ENCODE results near the gene GFOD1.

GFOD1 gene

DNA sequence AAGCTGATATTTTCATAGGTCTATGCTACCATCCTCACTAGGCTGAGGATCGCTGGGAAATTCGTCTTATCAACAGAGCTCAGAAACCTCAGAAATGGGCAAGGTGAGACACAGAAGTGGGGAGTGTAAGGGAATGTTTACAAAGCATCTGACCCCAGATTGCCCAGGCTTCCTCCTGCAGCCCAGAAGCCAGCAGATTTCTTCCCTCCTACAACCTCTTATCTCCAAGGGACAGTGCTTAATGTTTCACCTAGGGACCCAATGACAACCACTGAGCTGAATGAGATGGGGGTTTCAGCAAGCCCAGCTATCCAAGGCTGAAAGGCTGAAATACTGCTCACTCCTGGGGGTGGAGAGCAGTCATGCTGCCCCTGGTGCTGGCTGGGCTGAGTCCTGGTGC is 106.6 kb downstream of the GFOD1 start (continued):
- TF ChIP-seq, protein P1, sequence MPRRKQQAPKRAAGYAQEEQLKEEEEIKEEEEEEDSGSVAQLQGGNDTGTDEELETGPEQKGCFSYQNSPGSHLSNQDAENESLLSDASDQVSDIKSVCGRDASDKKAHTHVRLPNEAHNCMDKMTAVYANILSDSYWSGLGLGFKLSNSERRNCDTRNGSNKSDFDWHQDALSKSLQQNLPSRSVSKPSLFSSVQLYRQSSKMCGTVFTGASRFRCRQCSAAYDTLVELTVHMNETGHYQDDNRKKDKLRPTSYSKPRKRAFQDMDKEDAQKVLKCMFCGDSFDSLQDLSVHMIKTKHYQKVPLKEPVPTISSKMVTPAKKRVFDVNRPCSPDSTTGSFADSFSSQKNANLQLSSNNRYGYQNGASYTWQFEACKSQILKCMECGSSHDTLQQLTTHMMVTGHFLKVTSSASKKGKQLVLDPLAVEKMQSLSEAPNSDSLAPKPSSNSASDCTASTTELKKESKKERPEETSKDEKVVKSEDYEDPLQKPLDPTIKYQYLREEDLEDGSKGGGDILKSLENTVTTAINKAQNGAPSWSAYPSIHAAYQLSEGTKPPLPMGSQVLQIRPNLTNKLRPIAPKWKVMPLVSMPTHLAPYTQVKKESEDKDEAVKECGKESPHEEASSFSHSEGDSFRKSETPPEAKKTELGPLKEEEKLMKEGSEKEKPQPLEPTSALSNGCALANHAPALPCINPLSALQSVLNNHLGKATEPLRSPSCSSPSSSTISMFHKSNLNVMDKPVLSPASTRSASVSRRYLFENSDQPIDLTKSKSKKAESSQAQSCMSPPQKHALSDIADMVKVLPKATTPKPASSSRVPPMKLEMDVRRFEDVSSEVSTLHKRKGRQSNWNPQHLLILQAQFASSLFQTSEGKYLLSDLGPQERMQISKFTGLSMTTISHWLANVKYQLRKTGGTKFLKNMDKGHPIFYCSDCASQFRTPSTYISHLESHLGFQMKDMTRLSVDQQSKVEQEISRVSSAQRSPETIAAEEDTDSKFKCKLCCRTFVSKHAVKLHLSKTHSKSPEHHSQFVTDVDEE (CRISPR knock-in tag; IDR thresholded peaks at IDR 0.05), result no peak
- no peak for TF ChIP-seq ZFP30 (CRISPR knock-in tag; IDR thresholded peaks at IDR 0.05)
- TF ChIP-seq TOX (CRISPR knock-in tag; IDR thresholded peaks at IDR 0.05; ENCODE audit: borderline replicate concordance), result no peak
- TF ChIP-seq ZNF565 (CRISPR knock-in tag; conservative IDR thresholded peaks at IDR 0.05; ENCODE audit: low read depth), result no peak

GRCh38 chr6:13378669-13379590 is 108.5 kb downstream of the GFOD1 start:
- TF ChIP-seq ISL1 (CRISPR knock-in tag; IDR thresholded peaks at IDR 0.05), result no peak
- TF ChIP-seq SNAI2 (CRISPR knock-in tag; IDR thresholded peaks at IDR 0.05), result no peak
- TF ChIP-seq PPARA (CRISPR knock-in tag; IDR thresholded peaks at IDR 0.05; ENCODE audit: borderline replicate concordance), result no peak
- TF ChIP-seq ZFP3 (CRISPR knock-in tag; IDR thresholded peaks at IDR 0.05), result no peak
- no peak for TF ChIP-seq ARNTL (CRISPR knock-in tag; IDR thresholded peaks at IDR 0.05; ENCODE audit: borderline replicate concordance, low read depth)
- no peak for TF ChIP-seq ZNF565 (CRISPR knock-in tag; conservative IDR thresholded peaks at IDR 0.05; ENCODE audit: low read depth)
- TF ChIP-seq CSDC2 (CRISPR knock-in tag; IDR thresholded peaks at IDR 0.05), result no peak
- no peak for TF ChIP-seq ZC3H10 (CRISPR knock-in tag; IDR thresholded peaks at IDR 0.05)
- TF ChIP-seq TCF4 (CRISPR knock-in tag; IDR thresholded peaks at IDR 0.05; ENCODE audit: borderline replicate concordance), result no peak
- ATAC-seq, result no peak

DNA sequence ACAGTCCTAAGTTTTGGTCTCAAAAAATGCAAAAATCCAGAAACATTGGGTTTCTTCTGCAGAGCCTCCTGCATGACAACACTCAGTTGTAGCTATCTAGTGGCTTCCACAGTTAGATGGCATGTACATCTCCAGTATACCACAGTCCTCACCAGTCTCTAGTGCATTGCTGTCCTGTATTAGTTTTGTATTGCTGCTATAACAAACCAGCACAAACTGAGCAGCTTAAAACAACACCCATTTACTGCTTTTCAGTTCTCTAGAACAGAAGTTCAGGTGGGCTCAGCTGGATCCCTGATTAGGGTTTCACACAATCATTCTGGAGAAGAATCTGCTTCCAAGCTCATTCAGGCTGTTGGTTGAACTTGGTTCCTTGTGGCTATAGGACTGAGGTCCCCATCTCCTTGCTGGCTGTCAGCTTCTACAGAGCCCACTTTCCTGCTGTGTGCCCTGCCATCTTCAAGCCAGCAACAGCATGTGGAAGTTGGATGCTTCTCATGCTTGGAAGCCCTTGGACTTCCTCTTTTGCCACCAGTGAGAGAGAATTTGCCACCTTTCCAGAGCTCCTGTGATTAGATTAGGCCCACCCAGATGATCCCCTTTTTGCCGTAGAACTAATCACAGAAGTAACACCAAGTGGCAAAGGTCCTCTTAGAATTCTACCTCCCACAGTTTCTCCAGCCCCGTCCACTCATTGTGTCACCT is 110.2 kb downstream of the GFOD1 start:
- no peak for TF ChIP-seq OSR1 (CRISPR knock-in tag; IDR thresholded peaks at IDR 0.05)
- no peak for TF ChIP-seq ZNF70 (CRISPR knock-in tag; IDR thresholded peaks at IDR 0.05)
- TF ChIP-seq ARNTL (CRISPR knock-in tag; IDR thresholded peaks at IDR 0.05; ENCODE audit: borderline replicate concordance, low read depth), result no peak
- no peak for TF ChIP-seq BACH2 (CRISPR knock-in tag; IDR thresholded peaks at IDR 0.05; ENCODE audit: borderline replicate concordance)
- no peak for TF ChIP-seq SNAI2 (CRISPR knock-in tag; IDR thresholded peaks at IDR 0.05)
- TF ChIP-seq CSDC2 (CRISPR knock-in tag; IDR thresholded peaks at IDR 0.05), result no peak
- TF ChIP-seq ZNF565 (CRISPR knock-in tag; conservative IDR thresholded peaks at IDR 0.05; ENCODE audit: low read depth), result no peak
- no peak for TF ChIP-seq ZC3H10 (CRISPR knock-in tag; IDR thresholded peaks at IDR 0.05)
- TF ChIP-seq TOX (CRISPR knock-in tag; IDR thresholded peaks at IDR 0.05; ENCODE audit: borderline replicate concordance), result no peak
- TF ChIP-seq GLIS3 (CRISPR knock-in tag; IDR thresholded peaks at IDR 0.05), result no peak
- no peak for TF ChIP-seq TCF4 (CRISPR knock-in tag; IDR thresholded peaks at IDR 0.05; ENCODE audit: borderline replicate concordance)
- TF ChIP-seq ESRRG (CRISPR knock-in tag; IDR thresholded peaks at IDR 0.05), result no peak
- TF ChIP-seq, protein P2, sequence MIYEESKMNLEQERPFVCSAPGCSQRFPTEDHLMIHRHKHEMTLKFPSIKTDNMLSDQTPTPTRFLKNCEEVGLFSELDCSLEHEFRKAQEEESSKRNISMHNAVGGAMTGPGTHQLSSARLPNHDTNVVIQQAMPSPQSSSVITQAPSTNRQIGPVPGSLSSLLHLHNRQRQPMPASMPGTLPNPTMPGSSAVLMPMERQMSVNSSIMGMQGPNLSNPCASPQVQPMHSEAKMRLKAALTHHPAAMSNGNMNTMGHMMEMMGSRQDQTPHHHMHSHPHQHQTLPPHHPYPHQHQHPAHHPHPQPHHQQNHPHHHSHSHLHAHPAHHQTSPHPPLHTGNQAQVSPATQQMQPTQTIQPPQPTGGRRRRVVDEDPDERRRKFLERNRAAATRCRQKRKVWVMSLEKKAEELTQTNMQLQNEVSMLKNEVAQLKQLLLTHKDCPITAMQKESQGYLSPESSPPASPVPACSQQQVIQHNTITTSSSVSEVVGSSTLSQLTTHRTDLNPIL (CRISPR knock-in tag; IDR thresholded peaks at IDR 0.05; ENCODE audit: low read depth), result no peak
- ATAC-seq, result no peak

GRCh38 chr6:13375360-13375878 is 112.0 kb downstream of the GFOD1 start:
- no peak for TF ChIP-seq ZC3H10 (CRISPR knock-in tag; IDR thresholded peaks at IDR 0.05)
- TF ChIP-seq ZNF565 (CRISPR knock-in tag; conservative IDR thresholded peaks at IDR 0.05; ENCODE audit: low read depth), result no peak
- no peak for TF ChIP-seq ZFP3 (CRISPR knock-in tag; IDR thresholded peaks at IDR 0.05)
- TF ChIP-seq, protein P3, sequence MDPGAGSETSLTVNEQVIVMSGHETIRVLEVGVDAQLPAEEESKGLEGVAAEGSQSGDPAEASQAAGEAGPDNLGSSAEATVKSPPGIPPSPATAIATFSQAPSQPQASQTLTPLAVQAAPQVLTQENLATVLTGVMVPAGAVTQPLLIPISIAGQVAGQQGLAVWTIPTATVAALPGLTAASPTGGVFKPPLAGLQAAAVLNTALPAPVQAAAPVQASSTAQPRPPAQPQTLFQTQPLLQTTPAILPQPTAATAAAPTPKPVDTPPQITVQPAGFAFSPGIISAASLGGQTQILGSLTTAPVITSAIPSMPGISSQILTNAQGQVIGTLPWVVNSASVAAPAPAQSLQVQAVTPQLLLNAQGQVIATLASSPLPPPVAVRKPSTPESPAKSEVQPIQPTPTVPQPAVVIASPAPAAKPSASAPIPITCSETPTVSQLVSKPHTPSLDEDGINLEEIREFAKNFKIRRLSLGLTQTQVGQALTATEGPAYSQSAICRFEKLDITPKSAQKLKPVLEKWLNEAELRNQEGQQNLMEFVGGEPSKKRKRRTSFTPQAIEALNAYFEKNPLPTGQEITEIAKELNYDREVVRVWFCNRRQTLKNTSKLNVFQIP (CRISPR knock-in tag; IDR thresholded peaks at IDR 0.05; ENCODE audit: borderline replicate concordance, low read depth), result no peak
- no peak for TF ChIP-seq PATZ1 (CRISPR knock-in tag; IDR thresholded peaks at IDR 0.05; ENCODE audit: borderline replicate concordance)
- no peak for ATAC-seq

All from SK-N-SH treated with all-trans-retinoic acid at 6 μM for 48 hours (cell line).